GM12875 (cell line): ENCODE results near the gene ADAP1.

Experiments used
- H3K4me3 ChIP-seq: one replicate; pipeline ENCODE4 v1.5.1; 2011; ENCODE audit warnings: low read depth, low read length, control low read depth
- TF ChIP-seq, protein P1 (sequence below): IDR thresholded peaks from 2 replicates; pipeline ENCODE4 v1.5.1; 2011; ENCODE audit warnings: low read depth, mild to moderate bottlenecking, control low read depth, inconsistent platforms, low read length, moderate library complexity, borderline replicate concordance; ENCODE audit not compliant: insufficient read depth

ADAP1 gene

DNA sequence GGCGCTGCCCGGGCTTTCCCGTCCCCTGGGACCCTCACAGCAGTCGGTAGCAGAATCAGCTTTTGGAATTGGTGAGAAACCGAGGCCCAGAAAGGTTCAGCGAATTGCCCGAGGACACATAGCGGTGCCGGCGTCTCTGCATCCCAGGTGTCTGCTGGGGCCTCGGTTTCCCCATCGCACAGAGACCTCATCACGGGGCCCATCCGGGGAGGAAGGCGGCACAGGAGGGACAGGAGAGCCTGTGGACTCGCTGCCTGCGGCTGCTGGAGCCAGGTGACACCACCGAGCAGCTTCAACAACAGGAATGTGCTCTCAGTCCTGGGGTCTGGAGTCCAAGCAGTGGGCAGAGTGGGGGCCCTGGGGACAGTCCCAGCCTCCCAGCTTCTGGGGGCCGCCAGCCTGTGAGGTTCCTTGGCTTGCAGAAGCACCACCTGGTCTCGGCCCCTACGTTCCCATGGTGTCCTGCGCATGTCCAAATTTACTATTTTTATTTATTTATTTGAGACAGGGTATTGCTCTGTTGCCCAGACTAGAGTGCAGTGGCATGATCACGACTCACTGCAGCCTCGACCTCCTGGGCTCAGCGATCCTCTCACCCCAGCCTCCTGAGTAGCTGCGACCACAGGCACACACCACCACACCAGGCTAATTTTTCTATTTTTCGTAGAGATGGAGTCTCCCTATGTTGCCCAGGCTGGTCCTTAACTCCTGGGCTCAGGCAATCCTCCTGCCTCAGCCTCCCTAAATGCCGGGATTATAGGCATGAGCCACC lies 21.4 kb upstream of the ADAP1 start:
- TF ChIP-seq, protein P1, sequence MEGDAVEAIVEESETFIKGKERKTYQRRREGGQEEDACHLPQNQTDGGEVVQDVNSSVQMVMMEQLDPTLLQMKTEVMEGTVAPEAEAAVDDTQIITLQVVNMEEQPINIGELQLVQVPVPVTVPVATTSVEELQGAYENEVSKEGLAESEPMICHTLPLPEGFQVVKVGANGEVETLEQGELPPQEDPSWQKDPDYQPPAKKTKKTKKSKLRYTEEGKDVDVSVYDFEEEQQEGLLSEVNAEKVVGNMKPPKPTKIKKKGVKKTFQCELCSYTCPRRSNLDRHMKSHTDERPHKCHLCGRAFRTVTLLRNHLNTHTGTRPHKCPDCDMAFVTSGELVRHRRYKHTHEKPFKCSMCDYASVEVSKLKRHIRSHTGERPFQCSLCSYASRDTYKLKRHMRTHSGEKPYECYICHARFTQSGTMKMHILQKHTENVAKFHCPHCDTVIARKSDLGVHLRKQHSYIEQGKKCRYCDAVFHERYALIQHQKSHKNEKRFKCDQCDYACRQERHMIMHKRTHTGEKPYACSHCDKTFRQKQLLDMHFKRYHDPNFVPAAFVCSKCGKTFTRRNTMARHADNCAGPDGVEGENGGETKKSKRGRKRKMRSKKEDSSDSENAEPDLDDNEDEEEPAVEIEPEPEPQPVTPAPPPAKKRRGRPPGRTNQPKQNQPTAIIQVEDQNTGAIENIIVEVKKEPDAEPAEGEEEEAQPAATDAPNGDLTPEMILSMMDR = no peak

DNA sequence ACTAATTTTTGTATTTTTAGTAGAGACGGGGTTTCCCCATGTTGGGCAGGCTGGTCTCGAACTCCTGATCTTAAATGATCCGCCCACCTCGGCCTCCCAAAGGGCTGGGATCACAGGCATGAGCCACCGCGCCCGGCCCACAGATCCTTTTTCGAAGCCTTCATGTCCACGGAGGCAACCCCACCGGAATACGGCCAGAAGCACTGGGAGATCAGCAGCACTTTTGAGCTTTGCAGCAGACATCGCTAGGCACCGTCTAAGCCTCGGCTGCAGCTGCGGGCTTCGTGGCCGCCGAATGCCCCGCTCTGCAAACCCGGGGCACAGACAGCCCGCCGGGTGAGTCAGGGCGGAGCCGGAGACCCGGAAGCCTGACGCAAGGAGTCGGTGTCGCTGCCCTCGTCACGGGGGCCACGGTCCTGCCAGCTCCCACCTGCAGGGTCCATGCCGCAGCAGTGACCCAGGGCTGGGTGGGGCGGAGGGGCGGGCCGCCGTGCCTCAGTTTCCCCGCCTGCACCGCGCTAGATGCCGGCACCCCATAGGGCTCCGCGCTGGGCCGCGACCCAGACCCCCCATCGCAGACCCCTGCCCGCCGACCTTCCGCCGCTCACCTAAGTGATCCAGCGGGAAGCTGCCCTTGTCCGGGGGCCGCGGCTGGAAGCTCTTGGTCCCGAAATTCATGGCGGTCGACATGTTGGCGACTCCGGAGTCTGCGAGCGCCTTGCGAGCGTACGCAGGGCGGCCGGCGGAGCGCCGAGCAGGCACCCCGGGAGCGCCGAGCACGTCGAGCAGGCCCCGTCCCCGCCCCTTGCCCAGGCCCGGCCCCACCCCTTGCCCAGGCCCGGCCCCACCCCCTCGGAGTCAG lies 20.6 kb upstream of the ADAP1 start, which contains the start of gene COX19:
TSS of gene COX19 (minus strand) at position 730 of the 862 bp plus-strand sequence. CDS start at position 690, 40 bp downstream.
- TF ChIP-seq, protein P1 = no peak
- H3K4me3 ChIP-seq = peak within 1 kb of the TSS; percentile 97

More for the DNA sequence above, 21.4 kb upstream of the ADAP1 start:
- H3K4me3 ChIP-seq = peak overlapping the region; percentile 8

DNA sequence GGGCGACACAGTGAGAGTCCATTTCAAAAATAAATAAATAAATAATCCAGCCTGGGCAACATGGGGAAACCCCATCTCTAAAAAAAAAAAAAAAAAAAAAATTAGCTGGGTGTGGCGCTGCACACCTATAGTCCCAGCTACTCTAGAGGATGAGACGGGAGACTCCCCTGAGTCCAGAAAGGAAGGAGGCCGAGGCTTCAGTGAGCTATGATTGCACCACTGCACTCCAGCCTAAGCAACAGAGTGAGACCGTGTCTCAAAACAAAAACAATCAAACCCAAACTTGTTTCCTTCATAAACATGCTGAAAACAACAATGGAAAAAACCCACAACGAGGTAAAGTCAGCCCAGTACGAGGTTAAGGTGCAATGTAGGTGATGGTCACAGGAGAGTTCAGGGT lies 19.7 kb upstream of the ADAP1 start:
- TF ChIP-seq, protein P1 = no peak
- H3K4me3 ChIP-seq = peak overlapping the region; percentile 97

DNA sequence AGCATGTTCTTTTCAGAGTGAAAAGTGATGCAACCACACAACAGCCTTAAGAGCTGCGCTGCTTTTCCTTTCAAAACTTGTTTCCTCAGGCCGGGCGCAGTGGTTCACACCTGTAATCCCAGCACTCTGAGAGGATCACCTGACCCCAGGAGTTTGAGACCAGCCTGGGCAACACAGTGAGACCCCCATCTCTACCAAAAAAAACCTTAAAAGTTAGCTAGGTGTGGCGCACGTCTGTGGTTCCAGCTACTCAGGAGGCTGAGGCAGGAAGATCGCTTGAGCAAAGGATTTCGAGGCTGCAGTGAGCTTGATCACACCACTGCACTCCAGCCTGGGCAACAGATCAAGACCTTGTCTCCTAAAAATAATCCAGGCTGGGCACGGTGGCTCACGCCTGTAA lies 18.8 kb upstream of the ADAP1 start:
- TF ChIP-seq, protein P1 = no peak
- H3K4me3 ChIP-seq = no peak overlapping the region

- TF ChIP-seq, protein P1 = no peak
- no peak overlapping the region for H3K4me3 ChIP-seq
Observed at GRCh38 chr7:972676-973309, 18.3 kb upstream of the ADAP1 start.

DNA sequence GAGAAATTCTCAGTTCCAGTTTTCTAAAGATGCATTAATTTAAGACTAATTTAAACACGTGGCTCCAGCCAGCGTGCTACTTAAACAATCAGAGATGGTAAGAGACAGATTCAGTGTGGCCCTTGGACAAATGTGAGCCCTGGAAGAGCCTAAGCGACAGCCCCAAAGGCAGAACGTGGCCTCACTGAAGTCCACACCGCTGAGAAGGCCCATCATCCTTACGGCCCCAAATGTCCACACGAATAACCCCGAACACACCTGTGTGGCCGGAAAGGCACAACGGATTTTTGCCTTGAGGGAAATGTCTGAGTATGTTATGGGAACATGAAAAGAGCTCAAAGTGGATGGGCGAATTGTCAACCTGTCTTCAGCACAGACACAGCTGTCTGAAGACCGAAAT lies 17.6 kb upstream of the ADAP1 start:
- TF ChIP-seq, protein P1 = no peak
- no peak overlapping the region for H3K4me3 ChIP-seq
